Hematopoietic multipotent progenitor cell treated with erythropoietin and hydrocortisone succinate and interleukin-3 and kit ligand, for 15 days (in vitro differentiated cells): ENCODE data around the gene STX18.
"Not testable (repeated sequence)": the region's sequence is repeated elsewhere in the genome, so short reads cannot be mapped to it uniquely, and the experiment has no call there.

ENCODE experiments used
- DNase-seq: peaks from one replicate; pipeline ENCODE4 v3.0.0-alpha.2; 2015; ENCODE audit warnings: low spot score

Gene STX18

GRCh38 chr4:4479366-4479765 is 62.5 kb downstream of the STX18 start:
- no peak for DNase-seq

GRCh38 chr4:4477796-4478195 is 64.1 kb downstream of the STX18 start:
- DNase-seq: no peak

GRCh38 chr4:4477391-4477790 is 64.5 kb downstream of the STX18 start:
- no peak for DNase-seq

- DNase-seq: no peak
These were observed 67.4 kb downstream of the STX18 start for GRCh38 chr4:4474476-4474875.

GRCh38 chr4:4472344-4472958 is 69.4 kb downstream of the STX18 start:
- no peak for DNase-seq

- no peak for DNase-seq
These were observed 70.7 kb downstream of the STX18 start for GRCh38 chr4:4471195-4471594.

GRCh38 chr4:4470208-4470607 is 71.6 kb downstream of the STX18 start:
- no peak for DNase-seq

GRCh38 chr4:4465238-4465637 is 76.6 kb downstream of the STX18 start:
- not testable (repeated sequence) for DNase-seq

GRCh38 chr4:4462970-4463369 is 78.9 kb downstream of the STX18 start:
- DNase-seq: no peak

GRCh38 chr4:4461850-4462249 is 80.0 kb downstream of the STX18 start:
- no peak for DNase-seq

GRCh38 chr4:4461178-4461577 is 80.7 kb downstream of the STX18 start:
- DNase-seq: no peak

- DNase-seq: no peak
These were observed 81.1 kb downstream of the STX18 start for GRCh38 chr4:4460759-4461158.

GRCh38 chr4:4459181-4459580 is 82.7 kb downstream of the STX18 start:
- no peak for DNase-seq

GRCh38 chr4:4457803-4458553 is 83.9 kb downstream of the STX18 start:
- DNase-seq: no peak

GRCh38 chr4:4456816-4457578 is 84.9 kb downstream of the STX18 start:
- no peak for DNase-seq

GRCh38 chr4:4456351-4456750 is 85.5 kb downstream of the STX18 start:
- DNase-seq: no peak

- DNase-seq: no peak
These were observed 86.5 kb downstream of the STX18 start for GRCh38 chr4:4455210-4455865.

- DNase-seq: no peak
These were observed 95.4 kb downstream of the STX18 start for GRCh38 chr4:4446434-4446833.

GRCh38 chr4:4443821-4444220 is 98.0 kb downstream of the STX18 start:
- DNase-seq: no peak

GRCh38 chr4:4440333-4441061 is 101.4 kb downstream of the STX18 start:
- DNase-seq: no peak

- DNase-seq: no peak
These were observed 102.1 kb downstream of the STX18 start for GRCh38 chr4:4439782-4440181.

- no peak for DNase-seq
These were observed 103.0 kb downstream of the STX18 start for GRCh38 chr4:4438891-4439290.
